GM18499 (cell line): ENCODE data around the gene BPNT1.
"Not testable (repeated sequence)": the region's sequence is repeated elsewhere in the genome, so short reads cannot be mapped to it uniquely, and the experiment has no call there.

Experiments used
- ATAC-seq: cut with Tn5 transposase; IDR thresholded peaks from one replicate; pipeline ENCODE4 v1.9.1; 2021; ENCODE audit warnings: moderate number of reproducible peaks; ENCODE audit not compliant: insufficient read depth, unreplicated experiment

The BPNT1 gene

GRCh38 chr1:220089650-220090556 lies at the start of gene BPNT1:
Gene BPNT1, minus strand, starts transcription at chr1:220089788. Its CDS starts 9,942 bp downstream, at chr1:220079846.
- ATAC-seq = peak; percentile 48

- ATAC-seq = no peak
Observed at GRCh38 chr1:220137019-220137786, 47.6 kb upstream of the BPNT1 start.

- no peak for ATAC-seq
Observed at GRCh38 chr1:220135755-220136154, 46.2 kb upstream of the BPNT1 start.

- ATAC-seq = no peak
Observed at GRCh38 chr1:220129479-220130210, 40.1 kb upstream of the BPNT1 start.

GRCh38 chr1:220127076-220127475 lies 37.5 kb upstream of the BPNT1 start:
- no peak for ATAC-seq

- no peak for ATAC-seq
Observed at GRCh38 chr1:220124542-220124941, 35.0 kb upstream of the BPNT1 start.

- ATAC-seq = no peak
Observed at GRCh38 chr1:220123889-220124288, 34.3 kb upstream of the BPNT1 start.

GRCh38 chr1:220123066-220123465 lies 33.5 kb upstream of the BPNT1 start:
- no peak for ATAC-seq

- ATAC-seq = no peak
Observed at GRCh38 chr1:220121791-220122530, 32.4 kb upstream of the BPNT1 start.

- no peak for ATAC-seq
Observed at GRCh38 chr1:220119043-220119512, 29.5 kb upstream of the BPNT1 start.

GRCh38 chr1:220113136-220113695 lies 23.6 kb upstream of the BPNT1 start:
- no peak for ATAC-seq

GRCh38 chr1:220112600-220112999 lies 23.0 kb upstream of the BPNT1 start:
- ATAC-seq = not testable (repeated sequence)

- ATAC-seq = not testable (repeated sequence)
Observed at GRCh38 chr1:220110473-220110872, 20.9 kb upstream of the BPNT1 start.

GRCh38 chr1:220099826-220100225 lies 10.2 kb upstream of the BPNT1 start:
- ATAC-seq = no peak

GRCh38 chr1:220094016-220094911 lies 4.7 kb upstream of the BPNT1 start, which contains the start of gene IARS2:
Gene IARS2, plus strand, starts transcription at chr1:220094132. Its CDS starts 85 bp downstream, at chr1:220094217.
- peak; percentile 2 for ATAC-seq

- peak; percentile 24 for ATAC-seq
Observed at GRCh38 chr1:220093361-220094015, 3.9 kb upstream of the BPNT1 start.

- ATAC-seq = no peak
Observed at GRCh38 chr1:220092694-220093093, 3.1 kb upstream of the BPNT1 start.

GRCh38 chr1:220086261-220086686 lies 3.3 kb downstream of the BPNT1 start:
- ATAC-seq = not testable (repeated sequence)
